SIG-M5 treated with dmso at 0.1 percent for 504 hours (cell line): Measurements from ENCODE around the gene PCDHGC4.

Experiments
- DNase-seq: peaks from one replicate; lab custom pipeline; 2025; ENCODE audit not compliant: unreplicated experiment; lab: John Stamatoyannopoulos, UW

The PCDHGC4 gene

DNA sequence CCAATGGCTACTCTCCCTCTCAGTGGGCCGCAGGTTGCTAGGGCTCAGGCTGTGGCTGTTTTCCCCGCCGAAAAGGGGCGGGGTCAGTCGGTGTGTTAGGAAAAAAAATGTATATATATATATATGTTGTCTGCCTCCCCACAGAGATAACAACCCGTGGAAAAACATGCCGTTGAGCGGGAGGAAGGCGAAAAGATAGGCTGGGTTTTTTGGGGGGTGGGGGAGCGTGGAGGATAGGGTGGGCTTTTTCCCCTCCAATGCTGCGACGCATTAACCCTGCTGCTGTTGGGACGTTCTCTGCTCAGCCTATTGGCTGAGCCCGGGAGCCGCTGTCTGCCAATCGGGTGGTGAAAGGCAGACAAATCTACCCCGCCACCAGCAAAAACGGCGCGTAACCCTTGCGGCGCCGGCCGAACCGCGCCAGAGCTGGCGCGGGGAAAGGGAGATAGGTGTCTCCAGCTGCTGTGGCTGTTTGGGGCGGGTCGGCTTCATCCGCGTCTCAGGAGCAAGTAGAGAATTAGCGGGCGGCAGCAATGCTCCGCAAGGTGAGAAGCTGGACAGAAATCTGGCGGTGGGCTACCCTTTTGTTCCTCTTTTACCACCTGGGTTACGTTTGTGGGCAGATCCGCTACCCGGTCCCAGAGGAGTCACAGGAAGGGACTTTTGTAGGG is at the start of gene PCDHGC4:
PCDHGC4 (plus strand) TSS at position 390 of the 671 bp plus-strand sequence; CDS start at position 534, 144 bp downstream.
- no peak for DNase-seq

DNA sequence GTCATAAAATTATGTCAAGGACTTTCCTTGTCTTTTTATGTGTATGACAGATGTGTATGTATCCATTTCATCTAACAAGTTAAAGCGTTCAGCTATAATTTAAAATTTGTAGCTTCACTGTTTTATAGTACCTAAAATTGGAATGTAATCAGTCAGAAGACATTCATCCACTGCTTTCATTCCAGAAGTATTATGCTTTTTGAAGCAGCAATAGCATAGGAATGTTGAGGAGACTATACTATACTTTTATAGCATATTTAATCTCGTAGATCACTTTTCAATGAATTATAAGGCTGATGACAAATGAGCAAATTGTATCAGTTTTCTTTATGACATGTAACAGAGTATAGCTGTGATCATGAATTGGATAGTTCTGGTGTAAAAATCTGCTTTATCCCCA is 47.6 kb upstream of the PCDHGC4 start:
- no peak for DNase-seq

DNA sequence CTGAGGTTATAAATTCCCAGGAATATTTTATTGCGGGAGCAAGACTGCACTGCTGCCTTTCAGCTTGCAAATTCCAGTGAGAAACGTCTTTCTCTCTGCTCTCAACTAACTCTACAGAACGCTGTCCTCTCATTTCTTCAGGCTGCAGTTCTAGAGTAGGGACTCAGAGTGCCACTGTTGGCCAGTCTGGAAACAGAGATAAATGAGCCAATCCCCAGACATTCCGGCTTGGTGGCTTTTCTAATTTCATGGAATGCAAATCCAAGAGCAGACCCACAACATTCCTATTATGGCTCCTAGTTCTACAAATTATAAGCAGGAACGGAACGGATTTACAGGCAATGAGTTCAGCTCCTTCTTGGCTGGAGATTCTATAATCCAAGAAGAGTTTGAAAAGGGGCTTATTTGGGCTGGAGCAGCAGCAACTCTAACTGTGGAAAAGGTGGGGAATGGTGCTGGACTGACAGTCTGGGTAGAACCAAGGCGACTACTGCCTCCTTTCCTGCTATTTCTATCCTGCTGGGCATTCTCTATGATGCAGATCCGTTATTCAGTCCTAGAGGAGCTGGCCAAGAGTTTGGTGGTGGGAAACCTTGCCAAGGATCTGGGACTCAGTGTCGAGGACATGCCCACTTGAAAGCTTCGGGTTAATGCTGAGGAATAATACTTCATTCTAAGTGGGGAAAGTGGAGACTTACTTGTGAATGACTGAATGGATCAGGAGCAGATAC is 45.3 kb upstream of the PCDHGC4 start:
- DNase-seq: no peak

DNA sequence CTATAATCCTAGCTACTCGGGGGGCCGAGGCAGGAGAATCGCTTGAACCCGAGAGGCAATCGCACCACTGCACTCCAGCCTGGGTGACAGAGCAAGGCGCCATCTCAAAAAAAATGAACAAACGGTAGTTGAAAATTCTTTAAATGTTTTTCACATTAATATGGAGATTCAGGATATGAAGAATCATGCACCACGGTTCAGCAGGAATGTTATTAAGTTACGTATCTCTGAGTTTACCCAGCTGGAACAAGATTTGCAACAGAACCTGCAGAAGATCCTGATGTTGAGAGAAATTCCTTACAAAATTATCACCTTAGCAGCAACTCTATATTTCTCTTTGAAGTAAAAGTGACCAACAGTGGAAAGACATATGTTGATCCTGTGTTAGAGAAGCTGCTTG is 44.5 kb upstream of the PCDHGC4 start:
- no peak for DNase-seq

DNA sequence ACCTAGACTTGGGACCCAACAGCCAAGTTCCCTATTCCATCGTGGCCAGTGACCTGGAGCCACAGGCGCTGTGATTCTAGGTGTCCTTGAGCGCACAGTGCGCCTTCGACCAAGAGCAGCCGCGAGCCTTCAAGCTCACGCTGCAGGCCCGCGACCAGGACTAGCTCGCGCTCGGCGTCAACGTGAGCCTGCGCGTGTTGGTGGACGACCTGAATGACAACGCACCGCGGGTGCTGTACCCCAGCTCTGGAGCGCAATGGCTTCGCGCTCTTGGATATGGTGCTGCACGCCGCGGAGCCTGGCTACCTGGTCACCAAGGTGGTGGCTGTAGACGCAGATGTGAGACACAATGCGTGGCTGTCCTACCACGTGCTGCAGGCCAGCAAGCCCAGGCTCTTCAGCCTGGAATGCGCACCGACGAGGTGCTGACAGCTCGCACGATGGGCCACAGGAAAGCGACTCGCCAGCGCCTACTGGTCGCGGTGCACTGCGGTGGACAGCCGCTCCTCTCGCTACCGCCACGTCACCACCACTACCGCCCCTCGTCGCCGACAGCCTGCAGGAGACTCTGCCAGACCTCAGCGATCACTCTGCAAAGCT is 43.2 kb upstream of the PCDHGC4 start:
- DNase-seq: no peak

DNA sequence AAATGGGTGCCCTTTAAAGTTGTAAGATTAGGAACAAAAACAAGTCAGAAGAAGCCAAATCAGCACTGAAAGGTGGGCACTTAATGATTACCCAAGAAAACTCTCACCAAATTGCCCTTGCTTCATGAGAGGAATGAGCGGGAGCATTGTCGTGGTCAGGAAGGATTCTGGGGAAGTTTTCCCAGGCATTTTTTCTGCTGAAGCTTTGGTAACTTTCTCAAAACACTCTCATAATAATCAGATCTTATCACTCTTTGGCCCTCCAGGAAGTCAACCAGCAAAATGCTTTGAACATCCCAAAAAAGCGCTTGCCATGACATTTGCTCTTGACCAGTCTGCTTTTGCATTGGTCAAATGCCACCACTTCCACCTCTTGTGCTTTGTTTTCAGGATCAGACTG is 19.5 kb upstream of the PCDHGC4 start:
- no peak for DNase-seq

DNA sequence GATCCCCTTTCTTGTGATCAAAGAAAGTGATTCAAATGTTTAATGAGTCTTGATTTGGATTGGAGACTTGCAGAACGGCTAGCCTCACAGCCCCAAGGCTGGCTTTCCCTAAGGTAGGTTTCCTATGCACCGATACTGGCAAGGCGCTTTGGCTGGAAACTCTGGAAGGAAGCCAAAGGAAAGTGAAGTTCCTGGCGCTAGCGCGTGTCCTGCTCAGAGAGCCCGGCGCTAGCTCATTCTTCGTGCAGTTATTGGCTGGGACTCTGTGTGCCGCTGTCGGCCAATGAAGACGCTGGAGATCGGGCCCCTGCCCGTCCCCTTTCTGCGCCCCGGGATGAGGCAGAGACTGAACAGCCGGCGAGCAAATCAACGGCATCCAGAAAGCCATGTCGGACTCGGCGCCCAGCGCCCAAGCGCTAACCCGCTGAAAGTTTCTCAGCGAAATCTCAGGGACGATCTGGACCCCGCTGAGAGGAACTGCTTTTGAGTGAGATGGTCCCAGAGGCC is 9.2 kb upstream of the PCDHGC4 start, which contains the start of gene PCDHGC3:
PCDHGC3 (plus strand) TSS at position 342 of the 507 bp plus-strand sequence; CDS start at position 493, 151 bp downstream.
- DNase-seq: peak; percentile 76

DNA sequence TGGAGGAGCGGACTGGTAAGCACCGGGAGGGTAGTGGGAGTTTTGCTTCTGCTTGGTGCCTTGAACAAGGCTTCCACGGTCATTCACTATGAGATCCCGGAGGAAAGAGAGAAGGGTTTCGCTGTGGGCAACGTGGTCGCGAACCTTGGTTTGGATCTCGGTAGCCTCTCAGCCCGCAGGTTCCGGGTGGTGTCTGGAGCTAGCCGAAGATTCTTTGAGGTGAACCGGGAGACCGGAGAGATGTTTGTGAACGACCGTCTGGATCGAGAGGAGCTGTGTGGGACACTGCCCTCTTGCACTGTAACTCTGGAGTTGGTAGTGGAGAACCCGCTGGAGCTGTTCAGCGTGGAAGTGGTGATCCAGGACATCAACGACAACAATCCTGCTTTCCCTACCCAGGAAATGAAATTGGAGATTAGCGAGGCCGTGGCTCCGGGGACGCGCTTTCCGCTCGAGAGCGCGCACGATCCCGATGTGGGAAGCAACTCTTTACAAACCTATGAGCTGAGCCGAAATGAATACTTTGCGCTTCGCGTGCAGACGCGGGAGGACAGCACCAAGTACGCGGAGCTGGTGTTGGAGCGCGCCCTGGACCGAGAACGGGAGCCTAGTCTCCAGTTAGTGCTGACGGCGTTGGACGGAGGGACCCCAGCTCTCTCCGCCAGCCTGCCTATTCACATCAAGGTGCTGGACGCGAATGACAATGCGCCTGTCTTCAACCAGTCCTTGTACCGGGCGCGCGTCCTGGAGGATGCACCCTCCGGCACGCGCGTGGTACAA is 8.5 kb upstream of the PCDHGC4 start:
- no peak for DNase-seq

DNA sequence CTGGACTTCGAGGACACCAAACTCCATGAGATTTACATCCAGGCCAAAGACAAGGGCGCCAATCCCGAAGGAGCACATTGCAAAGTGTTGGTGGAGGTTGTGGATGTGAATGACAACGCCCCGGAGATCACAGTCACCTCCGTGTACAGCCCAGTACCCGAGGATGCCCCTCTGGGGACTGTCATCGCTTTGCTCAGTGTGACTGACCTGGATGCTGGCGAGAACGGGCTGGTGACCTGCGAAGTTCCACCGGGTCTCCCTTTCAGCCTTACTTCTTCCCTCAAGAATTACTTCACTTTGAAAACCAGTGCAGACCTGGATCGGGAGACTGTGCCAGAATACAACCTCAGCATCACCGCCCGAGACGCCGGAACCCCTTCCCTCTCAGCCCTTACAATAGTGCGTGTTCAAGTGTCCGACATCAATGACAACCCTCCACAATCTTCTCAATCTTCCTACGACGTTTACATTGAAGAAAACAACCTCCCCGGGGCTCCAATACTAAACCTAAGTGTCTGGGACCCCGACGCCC is 7.7 kb upstream of the PCDHGC4 start:
- no peak for DNase-seq

DNA sequence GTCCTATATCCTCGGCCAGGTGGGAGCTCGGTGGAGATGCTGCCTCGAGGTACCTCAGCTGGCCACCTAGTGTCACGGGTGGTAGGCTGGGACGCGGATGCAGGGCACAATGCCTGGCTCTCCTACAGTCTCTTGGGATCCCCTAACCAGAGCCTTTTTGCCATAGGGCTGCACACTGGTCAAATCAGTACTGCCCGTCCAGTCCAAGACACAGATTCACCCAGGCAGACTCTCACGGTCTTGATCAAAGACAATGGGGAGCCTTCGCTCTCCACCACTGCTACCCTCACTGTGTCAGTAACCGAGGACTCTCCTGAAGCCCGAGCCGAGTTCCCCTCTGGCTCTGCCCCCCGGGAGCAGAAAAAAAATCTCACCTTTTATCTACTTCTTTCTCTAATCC is 7.0 kb upstream of the PCDHGC4 start:
- DNase-seq: no peak

DNA sequence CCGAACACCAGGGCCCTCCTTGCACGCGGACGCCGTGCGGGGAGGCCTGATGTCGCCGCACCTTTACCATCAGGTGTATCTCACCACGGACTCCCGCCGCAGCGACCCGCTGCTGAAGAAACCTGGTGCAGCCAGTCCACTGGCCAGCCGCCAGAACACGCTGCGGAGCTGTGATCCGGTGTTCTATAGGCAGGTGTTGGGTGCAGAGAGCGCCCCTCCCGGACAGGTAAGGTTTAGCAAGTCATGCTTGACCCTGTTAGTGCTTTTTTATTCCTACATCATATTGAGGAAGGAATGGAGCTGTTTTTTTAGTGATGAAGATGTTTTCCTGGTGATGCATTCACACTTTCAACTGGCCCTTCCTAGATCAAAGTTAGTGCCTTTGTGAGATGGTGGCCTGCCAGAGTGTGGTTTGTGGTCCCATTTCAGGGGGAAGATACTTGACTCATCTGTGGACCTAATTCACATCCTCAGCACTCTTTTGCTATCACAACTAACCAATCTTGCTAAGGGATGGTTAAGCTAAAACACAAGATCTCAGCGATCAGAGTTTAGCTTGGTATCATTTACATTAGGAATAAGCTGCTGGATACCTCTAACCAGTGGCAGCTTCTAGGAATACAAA is 6.4 kb upstream of the PCDHGC4 start:
- DNase-seq: no peak

DNA sequence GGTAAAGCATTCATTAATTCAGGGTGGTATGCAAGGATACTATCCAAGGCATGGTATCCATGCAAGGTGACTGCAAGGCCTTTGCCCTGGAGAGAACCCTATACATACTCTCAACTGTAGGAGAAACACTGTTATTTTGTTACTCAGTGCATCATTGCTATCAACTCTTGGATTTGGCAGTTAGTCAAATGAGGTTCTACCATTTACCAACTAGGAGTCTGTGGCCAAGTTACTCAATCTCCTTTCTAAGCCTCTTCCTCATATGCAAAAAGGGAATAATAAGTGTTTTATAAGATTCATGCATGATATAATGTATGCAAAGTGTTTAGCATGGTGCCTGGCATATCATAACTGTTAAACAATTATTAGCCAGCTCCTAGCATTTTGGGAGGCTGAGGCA is 5.1 kb upstream of the PCDHGC4 start:
- no peak for DNase-seq

DNA sequence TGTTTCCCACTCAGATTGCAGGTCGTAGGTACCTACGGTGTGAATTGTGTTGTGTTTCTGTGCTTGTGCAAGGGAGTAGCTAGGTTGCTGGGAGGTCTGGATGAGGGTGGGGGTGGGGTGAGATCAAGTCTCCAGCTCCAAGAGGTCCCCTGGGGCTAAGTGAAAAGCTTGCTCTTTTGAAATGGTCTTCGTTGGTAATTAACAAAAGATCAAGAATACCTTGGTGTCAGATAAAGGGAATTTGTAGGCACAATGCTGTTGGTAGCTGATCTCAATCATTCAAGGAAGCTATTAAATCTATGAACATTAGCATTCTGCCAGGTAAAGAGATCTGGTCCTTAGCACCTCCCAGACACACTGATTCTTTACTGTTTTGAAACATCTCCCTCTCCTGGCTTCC is 928 bp upstream of the PCDHGC4 start:
- DNase-seq: no peak

DNA sequence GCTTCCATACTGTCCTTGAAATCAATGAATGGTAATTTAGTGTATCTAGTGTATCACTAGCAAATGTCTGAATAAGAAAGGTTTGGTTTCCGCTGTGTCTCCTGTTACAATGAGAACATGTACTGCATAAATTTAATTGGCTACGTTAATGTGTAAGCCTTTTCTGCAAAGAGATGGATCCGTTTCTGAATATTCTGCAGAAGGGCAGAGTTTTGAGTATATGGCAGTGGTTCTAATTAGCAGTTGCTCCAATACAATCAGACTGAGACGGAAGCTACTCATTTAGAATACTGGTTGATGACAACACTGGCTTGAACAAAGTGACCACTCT is 555 bp upstream of the PCDHGC4 start:
- DNase-seq: no peak

DNA sequence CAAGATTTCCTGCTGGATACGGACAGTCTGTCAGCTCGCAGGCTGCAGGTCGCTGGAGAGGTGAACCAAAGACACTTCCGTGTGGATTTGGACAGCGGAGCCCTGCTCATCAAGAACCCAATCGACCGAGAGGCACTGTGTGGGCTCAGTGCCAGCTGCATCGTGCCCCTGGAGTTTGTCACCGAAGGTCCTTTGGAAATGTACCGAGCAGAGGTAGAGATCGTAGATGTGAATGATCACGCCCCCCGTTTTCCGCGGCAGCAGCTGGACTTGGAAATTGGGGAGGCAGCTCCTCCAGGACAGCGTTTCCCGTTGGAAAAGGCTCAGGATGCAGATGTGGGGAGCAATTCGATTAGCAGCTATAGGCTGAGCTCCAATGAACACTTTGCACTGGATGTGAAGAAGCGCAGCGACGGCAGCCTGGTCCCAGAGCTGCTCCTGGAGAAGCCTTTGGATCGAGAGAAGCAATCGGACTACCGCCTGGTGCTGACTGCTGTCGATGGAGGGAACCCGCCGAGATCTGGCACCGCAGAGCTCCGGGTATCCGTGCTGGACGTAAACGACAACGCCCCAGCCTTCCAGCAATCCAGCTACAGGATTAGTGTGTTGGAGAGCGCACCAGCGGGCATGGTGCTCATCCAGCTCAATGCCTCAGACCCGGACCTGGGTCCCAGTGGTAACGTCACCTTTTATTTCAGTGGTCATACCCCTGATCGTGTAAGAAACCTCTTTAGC is 658 bp downstream of the PCDHGC4 start:
- DNase-seq: no peak

DNA sequence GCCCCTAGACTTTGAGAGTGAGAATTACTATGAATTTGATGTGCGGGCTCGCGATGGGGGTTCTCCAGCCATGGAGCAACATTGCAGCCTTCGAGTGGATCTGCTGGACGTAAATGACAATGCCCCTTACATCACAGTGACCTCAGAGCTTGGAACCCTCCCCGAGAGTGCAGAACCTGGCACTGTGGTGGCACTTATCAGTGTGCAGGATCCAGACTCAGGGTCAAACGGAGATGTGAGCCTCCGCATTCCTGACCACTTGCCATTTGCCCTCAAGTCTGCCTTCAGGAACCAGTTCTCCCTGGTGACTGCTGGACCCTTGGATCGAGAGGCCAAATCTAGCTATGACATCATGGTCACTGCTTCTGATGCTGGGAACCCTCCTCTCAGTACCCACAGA is 1.3 kb downstream of the PCDHGC4 start:
- DNase-seq: no peak

DNA sequence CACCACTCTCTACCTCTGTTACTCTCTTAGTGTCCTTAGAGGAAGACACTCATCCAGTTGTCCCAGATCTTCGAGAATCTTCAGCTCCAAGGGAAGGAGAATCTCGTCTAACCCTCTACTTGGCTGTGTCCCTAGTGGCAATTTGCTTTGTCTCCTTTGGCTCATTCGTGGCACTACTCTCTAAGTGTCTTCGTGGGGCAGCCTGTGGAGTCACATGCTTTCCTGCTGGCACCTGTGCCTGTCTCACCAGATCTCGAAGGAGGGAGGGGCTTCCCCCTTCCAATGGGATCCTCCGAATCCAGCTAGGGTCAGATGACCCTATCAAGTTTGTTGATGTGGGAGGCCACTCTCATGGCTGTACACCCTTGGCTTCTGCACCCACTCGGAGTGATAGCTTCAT is 2.3 kb downstream of the PCDHGC4 start:
- DNase-seq: no peak

DNA sequence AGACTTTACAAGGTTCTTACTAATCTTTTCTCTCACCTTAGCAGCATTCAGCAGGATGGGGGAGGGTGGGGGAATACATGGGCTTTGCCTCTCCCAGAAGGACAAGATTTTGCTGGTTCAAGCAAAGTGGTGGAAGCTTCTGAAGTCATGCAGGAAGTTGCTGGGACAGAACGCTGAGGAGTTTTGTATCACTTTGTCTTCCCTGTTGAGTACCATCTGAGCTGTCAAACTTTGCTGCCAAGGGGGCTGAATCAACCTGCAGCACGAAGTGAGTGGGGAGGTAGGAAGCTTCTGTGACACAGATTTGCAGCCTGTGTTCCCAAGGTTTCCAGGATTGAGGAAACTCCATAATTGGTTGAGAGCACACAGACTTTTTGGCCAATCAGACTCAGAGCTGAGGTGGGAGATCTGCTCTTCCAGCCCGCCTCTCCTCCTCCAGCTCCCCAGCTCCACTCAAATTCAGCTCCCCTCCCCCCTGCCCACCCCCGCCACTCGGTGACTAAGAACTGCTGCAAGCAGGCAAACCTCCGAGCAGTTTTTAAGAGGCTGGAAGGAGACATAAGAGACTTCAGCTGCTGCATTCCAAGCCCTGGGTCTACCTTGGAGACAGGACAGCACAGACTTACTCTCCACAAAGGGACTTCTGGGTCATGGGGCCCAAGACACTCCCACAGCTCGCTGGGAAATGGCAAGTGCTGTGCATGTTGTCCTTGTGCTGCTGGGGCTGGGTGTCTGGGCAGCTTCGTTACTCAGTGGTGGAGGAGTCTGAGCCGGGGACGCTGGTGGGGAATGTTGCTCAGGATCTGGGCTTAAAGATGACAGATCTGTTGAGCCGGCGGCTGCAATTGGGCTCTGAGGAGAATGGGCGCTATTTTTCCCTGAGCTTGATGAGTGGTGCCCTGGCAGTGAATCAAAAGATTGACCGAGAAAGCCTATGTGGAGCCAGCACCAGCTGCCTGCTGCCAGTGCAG is 4.0 kb downstream of the PCDHGC4 start, which contains the start of gene PCDHGC5:
PCDHGC5 (plus strand) TSS at position 491 of the 971 bp plus-strand sequence; CDS start at position 651, 160 bp downstream.
- no peak for DNase-seq

DNA sequence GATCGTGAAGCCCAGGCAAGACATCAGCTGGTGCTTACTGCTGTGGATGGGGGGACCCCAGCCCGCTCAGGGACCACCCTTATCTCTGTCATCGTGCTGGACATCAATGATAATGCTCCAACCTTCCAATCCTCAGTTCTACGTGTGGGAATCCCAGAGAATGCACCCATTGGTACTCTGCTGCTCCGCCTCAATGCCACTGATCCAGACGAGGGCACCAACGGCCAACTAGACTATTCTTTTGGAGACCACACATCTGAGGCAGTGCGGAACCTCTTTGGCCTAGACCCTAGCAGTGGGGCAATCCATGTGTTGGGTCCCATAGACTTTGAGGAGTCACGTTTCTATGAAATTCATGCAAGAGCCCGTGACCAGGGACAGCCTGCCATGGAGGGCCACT is 5.0 kb downstream of the PCDHGC4 start:
- no peak for DNase-seq
